ENCODE results near the gene CTU1. TPM values are rescaled to one million over a fixed set of nuclear protein-coding genes. Genes with fewer than 3 reads are reported as not detected.
"Not testable (repeated sequence)": the region's sequence is repeated elsewhere in the genome, so short reads cannot be mapped to it uniquely, and the experiment has no call there.

The CTU1 gene
- total and polyA plus RNA-seq, 2 of the 4 experiments (the other 2 are of a cell fraction), result 2.0 to 3.3 TPM

GRCh38 chr19:51142809-51143475, 34.7 kb upstream of the CTU1 start:
- DNase-seq; H2AFZ ChIP-seq (replicated peaks; ENCODE audit: low read length, poor library complexity); H3K4ac ChIP-seq (ENCODE audit: low read depth, low read length); H3K36me3 ChIP-seq (ENCODE audit: control insufficient read depth, insufficient read depth, low read length); H2BK20ac ChIP-seq (ENCODE audit: low read depth, low read length); H4K91ac ChIP-seq (ENCODE audit: insufficient read depth, low read depth, low read length); H2BK5ac ChIP-seq (ENCODE audit: low read depth, low read length, poor library complexity, severe bottlenecking); H4K20me1 ChIP-seq (ENCODE audit: insufficient read depth, low read length); H3K4me1 ChIP-seq (ENCODE audit: control insufficient read depth, insufficient read depth, low read length); H2AK5ac ChIP-seq (ENCODE audit: low read depth, low read length); H3K56ac ChIP-seq (ENCODE audit: extremely low read depth, insufficient read depth, low read length); POLR2A ChIA-PET (ENCODE audit: unreplicated experiment); H3K9me1 ChIP-seq (ENCODE audit: insufficient read depth, low read length); H2AK9ac ChIP-seq (replicated peaks; ENCODE audit: low read depth, low read length, poor library complexity); H3K4me2 ChIP-seq (ENCODE audit: low read depth, low read length); H3K18ac ChIP-seq (ENCODE audit: low read depth, low read length); H4K8ac ChIP-seq (ENCODE audit: low read depth in 2 of 2, low read length in 2 of 2); BruUV-seq (replicated peaks); dilution Hi-C loops (cut with HindIII; ENCODE audit: low sequenced_read_pairs, unreplicated experiment); H4K5ac ChIP-seq (ENCODE audit: low read depth, low read length); H3K14ac ChIP-seq (replicated peaks; ENCODE audit: low read depth, low read length); H2BK120ac ChIP-seq (ENCODE audit: low read depth, low read length); H3K27me3 ChIP-seq (ENCODE audit: control insufficient read depth, insufficient read depth, low read length); ATAC-seq (ENCODE audit: low read depth); in situ Hi-C loops (cut with MboI; ENCODE audit: low sequenced_read_pairs); H3K23ac ChIP-seq (ENCODE audit: low read depth, low read length); H3K27ac ChIP-seq (ENCODE audit: insufficient read depth, low read length); H3K9ac ChIP-seq (ENCODE audit: low read depth, low read length); H3K79me1 ChIP-seq (ENCODE audit: low read depth in 1 of 2, low read length in 2 of 2); H2BK15ac ChIP-seq (ENCODE audit: low read depth, low read length); H3K9me3 ChIP-seq (ENCODE audit: control insufficient read depth, insufficient read depth, low read length); H3K4me3 ChIP-seq (ENCODE audit: insufficient read depth, low read depth, low read length); intact Hi-C loops (cut with micrococcal nuclease); CTCF ChIA-PET: not testable (repeated sequence)
- no CpG with 5 or more reads among the region's 15 CpGs for WGBS, 2 experiments (ENCODE audit: extremely low coverage in 2 of 2, insufficient read length in 1 of 2)

All from IMR-90 (cell line).